Uterus (tissue), 2 donors: ENCODE results near the gene RPL38.

Source experiments
- CTCF ChIP-seq, 4 experiments: fragments of 200-600 bp in 2 of 4; fragments of 450-650 bp in 2 of 4; sonication (generic) in 2 of 4; IDR thresholded peaks; one replicate each; pipeline ENCODE4 v1.5.1; 2016 to 2019; ENCODE audit warnings: antibody characterized with exemption in 4 of 4, mild to moderate bottlenecking in 2 of 4, moderate library complexity in 1 of 4
- POLR2A ChIP-seq, 2 donors: fragments of 450-650 bp; IDR thresholded peaks; one replicate each; pipeline ENCODE4 v1.6.1; 2016; ENCODE audit warnings: antibody characterized with exemption in 2 of 2, mild to moderate bottlenecking in 1 of 2, moderate library complexity in 1 of 2

GRCh38 chr17:74214484-74215341 lies 11.2 kb downstream of the RPL38 start:
- TF ChIP-seq CTCF (IDR thresholded peaks at IDR 0.05) (no peak), POLR2A (IDR thresholded peaks at IDR 0.05) (no peak)
